Activated effector memory CD4-positive, alpha-beta T cell treated with anti-CD3 and anti-CD28 coated beads, Interleukin-2, amount 50 U/mL, for 16 hours (primary cell): Measurements from ENCODE around the gene SORT1.
"Not testable (repeated sequence)": the region's sequence is repeated elsewhere in the genome, so short reads cannot be mapped to it uniquely, and the experiment has no call there.

Experiments
- DNase-seq: peaks from one replicate; pipeline ENCODE4 v3.0.0-alpha.2; 2020

SORT1 gene

DNA sequence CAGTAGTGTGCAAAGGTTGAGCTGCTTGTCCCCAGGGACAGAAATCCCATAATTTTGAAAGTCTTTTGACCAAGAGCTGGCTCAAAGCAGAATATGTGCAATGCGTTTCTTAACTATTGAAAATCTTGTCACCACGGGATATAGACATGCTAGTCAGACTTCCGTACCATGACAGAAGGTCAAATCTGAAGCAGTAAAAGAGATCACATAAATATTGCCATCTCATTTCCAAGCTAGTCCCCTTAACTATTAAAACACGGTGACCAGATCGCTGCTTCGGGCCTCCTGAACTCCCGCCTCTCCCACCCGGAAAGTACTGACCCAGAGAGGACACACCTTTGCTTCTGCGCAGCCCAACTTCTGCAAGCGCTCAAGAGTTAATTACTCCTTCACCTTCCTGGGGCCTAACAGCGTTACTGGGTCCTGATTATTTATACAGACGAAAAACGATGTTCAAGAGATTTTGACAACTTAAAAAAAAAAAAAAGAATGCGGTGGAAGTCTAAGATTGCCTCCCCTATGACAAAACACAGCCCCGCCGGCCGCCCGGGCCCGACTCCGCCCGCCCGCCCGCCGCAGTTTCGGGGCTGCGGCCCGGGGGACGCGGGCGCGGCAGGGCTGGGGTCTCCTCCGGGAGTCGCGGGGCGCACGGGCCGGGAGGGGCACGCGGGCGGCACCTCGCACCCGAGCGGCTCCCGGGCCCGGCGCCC is 692 bp downstream of the SORT1 start:
- no peak for DNase-seq

DNA sequence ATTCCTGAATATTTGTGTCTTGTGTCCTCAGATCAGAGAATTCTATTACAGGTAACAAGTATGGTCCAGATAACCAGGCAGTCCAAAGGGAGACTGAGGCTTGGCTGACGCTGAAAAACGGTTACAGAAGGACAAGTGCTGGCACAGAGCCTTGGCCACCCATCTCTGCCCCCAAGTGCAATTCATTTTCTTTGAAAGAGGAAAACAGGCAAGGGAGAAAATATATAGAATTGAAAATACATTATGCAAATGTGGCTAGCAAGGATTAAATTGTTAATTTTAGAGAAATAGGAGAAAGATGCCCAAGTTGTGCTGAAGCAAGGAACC is 1.2 kb downstream of the SORT1 start:
- no peak for DNase-seq

DNA sequence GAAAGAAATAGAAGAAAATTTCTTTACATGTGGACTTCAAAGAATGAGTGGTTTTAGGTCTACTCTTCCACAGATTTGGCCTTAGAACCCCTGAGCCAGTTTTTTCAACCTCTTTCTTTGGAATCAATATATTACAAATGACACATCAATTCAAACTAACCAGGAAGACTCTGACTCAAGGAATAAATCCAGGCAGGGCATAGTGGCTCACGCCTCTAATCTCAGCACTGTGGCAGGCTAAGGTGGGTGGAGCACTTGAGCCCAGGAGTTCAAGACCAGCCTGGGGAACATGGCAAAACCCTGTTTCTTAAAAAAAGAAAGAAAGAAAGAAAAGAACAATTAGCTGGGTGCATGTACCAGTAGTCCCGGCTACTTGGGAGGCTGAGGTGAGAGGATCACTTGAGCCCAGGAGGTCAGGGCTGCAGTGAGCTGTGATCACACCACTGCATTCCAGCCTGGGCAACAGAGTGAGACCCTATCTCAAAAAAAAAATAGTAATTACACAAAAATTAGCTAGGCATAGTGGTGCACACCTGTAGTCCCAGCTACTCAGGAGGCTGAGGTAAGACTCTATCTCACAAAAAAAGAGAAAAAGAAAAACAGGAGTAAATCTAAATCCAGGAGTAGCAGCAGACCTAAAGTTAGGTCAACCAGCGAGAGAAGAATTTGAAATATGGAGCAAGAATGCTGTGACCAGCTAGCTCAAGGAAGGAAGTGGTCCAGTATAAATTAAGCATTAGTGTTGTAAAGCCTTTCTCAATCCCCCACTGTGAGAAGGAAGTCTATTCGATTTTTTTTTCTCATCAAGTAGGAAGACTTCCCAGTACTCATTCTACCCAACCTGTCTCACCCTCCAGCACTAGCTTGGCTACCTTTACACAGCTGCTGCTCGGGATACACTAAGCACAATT is 1.9 kb downstream of the SORT1 start:
- no peak for DNase-seq

DNA sequence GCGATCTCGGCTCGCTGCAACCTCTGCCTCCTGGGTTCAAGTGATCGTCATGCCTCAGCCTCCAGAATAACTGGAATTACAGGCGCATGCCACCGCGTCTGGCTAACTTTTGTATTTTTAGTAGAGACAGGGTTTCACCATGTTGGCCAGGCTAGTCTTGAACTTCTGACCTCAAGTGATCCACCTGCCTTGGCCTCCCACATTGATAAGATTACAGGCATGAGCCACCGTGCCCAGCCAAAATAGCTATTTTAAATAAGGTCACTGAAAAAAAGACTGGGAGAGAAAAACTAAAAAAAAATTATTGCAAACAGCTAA is 2.5 kb downstream of the SORT1 start:
- not testable (repeated sequence) for DNase-seq

DNA sequence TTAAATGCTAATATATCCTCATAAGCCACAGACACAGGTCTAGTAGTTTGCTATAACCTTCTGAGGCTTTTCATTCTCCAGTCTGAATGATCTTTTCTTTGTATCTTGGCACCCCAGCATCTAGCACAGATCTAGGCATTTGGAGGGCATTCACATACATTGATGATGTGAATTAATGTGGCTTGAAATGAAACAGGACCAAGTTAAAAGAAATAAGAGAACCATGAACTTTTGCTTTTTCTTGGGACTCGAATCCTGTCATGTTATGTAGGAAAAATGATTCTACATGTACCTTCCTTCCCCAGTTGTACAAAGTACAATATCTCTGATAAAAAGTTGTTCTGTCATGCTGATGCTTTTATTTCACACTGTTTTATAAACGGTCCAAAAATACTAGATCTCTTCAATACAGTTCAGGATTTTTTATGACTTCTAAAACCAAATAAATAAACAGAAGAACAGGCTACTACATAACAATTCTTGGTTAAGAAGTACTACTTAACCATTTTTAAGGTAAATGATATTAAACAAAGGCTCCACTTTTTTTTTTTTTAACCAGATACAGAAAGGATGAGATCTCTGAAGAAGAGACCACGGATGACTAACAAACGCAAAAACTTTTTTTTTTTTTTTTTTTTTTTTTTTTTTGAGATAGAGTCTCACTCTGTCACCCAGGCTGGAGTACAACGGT is 3.0 kb downstream of the SORT1 start:
- DNase-seq: no peak

DNA sequence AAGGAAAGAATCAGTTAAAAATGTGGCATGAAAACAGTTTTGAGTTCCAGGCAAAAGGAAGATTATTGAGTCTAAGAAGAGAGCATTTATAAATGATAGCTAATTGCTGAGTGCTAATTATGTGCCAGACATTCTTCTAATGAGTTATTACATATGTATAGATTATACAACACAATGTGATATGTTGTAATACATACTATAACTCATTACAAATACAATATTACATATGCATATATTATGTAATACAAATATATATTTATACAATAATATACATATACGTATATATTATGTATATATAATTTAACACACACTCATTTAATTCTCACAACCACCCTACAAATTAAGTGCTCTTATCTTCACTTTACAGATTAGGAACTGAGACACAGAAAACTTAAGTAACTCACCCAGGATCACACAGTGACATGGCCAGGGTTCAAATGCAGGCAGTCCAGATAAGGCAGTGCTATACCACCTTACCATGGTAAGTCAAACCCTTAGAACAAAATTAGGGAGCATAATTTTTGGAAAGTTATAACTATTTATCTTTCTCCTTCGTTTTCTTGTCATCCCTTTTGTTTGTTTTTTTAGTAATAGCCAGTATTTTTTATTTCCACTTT is 4.0 kb downstream of the SORT1 start:
- no peak for DNase-seq

DNA sequence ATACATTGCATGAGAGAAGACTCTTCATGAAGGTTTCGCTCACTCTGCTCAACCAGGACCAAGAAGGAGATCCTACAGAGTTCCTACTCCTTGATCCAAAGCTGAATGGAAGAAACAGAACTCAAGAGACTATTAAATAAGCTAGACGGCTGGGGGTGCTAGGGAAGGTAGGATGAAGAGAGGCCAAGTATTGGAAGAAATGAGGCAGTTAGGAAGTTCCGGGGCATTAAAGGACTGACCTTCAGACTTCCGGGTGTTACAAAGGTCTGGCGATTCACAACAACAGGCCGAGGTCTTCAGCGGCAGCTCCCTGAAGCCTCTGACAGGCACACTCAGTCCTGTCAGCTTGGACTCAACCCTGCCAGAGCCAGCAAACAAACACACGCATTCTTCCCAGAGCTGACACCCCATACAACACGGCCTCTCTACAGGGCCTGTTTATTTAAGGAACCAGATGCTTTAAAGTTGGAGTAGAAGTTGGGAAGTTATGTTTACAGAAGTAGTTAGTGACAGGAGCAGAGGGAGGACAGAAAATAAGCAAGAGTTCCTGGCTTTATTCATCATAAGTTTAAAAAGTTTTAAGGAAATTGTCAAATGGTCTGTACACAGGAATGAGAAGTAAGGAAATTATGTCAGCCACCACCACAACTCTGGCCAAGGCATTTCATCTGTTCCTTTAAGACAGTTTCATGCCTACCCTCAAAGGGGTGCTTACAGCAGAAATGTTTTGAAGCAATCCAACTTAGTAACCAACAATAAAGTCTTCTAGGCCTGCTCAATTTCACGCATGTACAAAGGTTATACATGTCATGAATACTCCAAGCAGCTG is 4.7 kb downstream of the SORT1 start:
- DNase-seq: no peak

DNA sequence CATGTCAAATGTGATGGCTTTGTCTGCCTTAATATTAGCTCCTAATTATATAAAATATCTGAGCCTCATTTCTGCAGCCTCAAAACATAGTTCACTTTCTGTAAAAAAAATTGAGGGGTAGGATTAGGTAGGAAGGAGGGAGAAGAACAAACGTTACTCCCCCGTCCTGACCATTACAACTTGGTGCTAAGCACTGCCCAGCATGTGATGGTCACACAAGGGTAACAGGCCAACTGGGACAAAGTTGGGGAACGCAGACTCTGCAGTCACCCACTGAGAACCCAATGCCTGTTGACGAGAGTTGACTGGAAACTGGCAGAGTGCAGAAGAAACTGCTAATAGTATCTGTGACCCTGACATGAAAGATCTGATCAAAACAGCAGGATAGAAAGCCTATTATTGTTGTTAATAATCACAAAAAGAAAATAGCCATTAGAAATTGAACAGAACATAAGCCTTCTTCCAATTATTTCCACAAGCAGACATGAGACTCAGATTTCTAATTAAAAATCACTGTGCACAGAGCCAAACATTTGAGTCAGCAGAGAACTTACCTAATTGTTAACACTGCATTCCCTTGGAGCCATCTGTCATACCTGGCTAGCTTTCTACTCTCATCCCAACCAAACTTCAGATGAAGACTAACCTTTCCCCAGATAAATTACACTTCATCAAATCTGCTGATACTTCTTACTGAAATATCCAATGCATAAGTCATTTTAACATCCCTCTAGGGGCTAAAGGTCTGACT is 5.5 kb downstream of the SORT1 start:
- DNase-seq: no peak

DNA sequence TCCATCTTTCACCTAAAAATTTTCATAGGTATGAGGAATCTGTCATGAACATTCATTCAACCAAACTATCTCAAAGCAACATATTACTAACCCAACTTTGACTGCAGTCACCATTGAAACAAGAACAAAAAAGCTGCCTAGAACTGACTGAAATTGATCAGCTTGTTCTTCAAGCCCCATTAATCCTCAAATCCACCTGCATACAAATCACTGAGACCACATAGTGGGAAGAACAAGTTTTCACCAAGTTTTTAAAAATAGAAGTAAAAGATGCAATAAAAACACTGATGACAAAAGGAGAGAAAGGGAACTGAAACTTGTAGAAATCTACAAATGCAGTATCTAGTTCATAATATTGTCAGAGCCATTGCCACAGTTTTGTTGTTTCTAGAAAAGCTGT is 6.1 kb downstream of the SORT1 start:
- DNase-seq: no peak

DNA sequence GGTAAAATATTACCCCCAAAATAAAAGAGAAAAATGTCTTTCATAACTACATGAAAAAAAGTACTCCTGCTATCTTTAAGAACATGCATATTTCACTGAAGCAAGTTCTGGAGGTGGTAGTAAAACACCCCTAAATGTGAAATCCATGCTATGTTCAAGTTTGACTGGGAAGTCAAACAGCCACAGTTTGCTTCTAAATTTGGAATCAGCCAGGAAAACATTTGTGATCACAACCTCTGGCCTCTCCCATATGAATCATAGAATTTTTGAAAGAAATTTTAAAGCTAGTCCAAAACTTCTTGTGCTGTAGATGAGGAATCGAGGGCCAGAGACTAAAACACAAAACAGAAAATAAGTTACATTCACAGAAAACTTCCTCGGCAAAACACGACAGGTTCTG is 6.6 kb downstream of the SORT1 start:
- DNase-seq: no peak

DNA sequence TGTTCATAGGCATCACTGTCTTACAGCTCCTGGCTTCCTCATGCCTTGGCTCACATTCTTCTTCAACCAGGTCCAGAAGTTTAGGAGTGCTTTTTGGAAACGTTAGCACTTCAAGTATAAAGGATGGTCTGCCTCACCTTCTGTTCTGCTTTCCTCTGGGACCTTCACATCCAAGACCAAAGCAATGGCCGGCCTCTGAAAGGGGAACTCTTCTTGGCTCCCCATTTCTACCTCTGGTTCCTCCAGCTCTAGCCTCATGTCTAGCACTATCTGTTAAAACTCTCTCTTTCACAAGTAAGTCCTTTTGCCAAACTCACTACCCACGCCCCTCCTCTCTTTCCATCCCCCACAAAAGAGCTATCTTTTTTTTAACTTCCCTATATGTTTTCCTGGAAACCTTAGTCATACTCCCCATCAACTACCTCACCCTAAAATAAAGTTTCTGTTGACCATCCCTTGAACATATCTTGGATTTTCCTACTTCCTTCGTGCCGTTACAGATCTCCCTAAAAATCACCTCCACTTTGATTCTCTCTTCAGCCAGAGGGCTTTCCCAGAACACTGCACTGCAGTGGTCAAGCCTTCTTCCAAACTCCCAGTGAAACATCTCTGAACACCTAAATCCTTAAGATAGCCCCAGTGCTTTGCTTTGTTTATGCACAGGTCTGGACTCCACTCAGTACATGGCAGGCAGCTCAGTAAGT is 7.9 kb downstream of the SORT1 start:
- no peak for DNase-seq

DNA sequence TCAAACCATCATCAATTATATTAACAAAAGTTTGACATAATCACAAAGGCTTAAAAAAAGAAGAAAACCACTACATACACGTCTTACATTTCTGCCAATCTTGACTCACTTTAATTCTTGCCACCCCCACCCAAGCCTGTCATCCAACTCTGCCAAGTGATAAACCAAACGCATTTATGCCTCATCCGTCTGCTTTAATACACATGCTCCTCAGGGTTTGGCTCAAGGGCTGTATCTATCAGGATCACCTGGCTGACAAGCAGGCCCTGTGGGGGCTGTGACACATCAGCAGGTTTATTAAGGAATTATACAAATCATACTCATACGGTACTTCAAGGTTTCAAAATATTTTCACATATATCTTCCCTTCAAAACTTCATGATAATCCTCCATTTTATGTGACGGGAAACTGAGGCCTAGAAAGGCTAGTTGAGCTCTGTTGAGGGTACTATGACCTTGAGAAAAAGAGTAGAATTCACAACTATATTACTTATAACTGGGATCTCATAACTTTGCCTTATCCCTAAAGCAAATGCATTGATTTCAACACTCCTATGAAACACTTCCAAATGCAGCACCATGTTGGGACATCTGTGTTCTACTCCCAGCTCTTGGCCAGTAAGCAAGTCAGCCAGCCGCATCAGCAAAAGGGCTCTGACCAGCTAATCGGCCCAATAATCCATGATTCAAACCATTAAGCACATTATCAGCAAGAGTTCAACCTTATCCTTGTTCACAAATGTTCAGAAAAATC is 8.7 kb downstream of the SORT1 start:
- DNase-seq: no peak

DNA sequence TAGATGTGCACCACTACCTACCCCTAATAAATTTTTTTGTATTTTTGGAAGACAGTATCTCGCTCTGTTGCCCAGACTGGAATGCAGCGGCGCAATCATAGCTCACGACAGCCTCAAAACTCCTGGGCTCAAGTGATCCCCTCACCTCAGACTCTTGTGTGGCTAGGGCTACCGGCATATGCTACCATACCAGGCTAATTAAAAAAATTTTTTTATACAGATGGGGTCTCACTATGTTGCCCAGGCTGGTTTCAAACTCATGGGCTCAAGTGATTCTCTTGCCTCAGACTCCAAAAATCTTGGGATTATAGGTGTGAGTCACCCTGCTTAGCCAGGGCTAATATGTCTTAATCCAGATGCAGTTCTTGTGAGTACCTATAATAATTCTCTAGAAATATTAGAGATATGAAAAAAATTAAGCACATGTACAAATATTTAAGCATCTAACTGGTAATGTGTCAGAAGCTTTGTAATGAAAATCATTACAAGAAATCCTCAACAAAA is 9.5 kb downstream of the SORT1 start:
- DNase-seq: no peak

DNA sequence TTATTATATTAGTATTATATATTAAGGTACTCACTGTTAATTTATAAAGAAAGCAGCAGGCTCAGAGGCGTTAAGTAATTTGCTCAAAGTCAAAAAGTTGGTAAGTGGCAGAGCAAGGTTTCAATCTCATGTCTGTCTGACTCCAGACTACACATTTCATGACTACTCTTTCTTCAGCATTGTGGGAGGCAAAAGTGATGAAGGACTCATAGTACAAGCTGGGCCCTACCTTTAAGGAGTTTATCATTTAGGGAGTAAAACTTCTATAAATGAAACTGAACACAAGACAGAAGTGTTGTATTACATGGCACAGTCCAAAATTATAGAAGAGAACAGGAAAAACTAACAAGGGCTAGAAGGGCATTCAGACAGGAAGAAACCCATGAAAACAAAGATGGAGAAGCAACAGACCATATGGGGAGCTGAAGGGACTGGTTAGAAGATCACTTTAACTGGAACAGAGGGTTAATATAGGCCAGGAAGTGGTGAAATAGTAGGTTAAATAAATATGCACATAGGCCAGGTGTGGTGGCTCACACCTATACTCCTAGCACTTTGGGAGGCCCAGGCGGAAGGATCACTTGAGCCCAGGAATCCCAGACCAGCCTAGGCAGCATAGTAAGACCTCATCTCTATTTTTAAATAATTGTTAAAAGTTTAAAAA is 11.5 kb downstream of the SORT1 start:
- no peak for DNase-seq

DNA sequence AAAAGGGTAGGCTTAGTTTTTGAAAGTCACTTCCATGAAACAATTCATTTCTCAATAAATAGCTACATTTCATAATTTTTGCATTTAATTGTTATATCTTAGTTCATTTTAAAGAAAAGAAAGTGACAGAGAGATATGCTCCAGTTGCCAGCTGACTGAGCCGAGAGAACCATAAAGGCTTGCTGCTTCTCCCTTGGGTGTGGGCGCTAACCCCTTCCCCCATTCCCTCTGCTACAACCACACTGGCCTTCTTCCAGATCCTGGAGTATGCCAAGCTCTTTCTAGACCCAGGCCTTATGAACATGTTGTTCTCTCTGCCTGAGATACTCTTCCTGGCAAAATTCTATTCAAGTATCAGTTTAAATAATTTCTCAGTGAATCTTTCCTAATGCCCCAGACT is 12.3 kb downstream of the SORT1 start:
- no peak for DNase-seq

DNA sequence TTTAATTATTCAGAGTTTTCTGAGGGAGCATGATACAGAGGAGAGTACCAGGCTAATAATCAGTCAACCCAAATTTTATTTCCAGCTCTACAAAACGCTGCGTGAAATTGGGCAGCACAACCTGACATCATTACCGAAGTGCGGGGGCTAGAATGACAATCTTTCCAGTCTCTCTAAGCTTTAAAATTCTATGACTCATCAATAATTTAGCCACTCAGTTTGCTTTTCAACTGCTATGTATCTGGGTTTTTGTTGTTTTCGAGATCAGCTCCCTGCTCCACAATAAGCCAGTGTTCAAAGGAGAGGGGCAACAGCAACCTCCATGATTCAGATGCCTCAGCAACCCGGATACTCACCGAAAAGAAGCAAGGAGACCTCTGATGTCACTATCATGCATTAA is 13.9 kb downstream of the SORT1 start:
- DNase-seq: no peak

DNA sequence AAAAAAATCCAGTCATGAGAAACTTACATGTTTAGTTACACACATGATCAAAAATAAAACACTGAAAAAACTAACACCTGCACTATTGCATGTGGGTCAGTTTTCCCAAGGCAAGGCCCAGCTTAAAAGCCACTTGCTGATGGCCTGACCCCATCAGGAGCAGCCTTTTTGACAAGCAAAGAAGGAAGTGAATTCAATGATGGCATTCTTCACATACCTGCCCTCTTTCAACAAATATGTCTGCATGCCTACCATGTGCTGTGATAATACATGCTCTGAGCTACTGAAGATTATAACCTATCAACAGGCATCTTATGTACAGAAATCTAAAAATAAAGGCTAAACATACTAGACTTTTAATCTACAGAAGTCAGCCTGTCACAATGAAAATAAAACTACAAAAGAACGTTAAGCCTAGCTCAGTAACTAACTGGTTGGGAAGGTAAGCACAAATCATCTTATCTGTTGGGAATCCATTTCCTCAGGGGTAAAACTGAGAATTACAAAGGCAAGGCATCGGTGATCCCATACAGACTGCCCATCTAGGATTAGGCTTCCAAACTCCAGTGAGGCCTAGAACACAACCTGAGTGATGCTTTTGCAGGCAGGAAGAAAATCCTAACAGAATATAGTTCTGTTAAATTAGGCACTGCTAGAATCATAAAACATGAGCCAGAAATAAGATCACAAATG is 14.5 kb downstream of the SORT1 start:
- no peak for DNase-seq

DNA sequence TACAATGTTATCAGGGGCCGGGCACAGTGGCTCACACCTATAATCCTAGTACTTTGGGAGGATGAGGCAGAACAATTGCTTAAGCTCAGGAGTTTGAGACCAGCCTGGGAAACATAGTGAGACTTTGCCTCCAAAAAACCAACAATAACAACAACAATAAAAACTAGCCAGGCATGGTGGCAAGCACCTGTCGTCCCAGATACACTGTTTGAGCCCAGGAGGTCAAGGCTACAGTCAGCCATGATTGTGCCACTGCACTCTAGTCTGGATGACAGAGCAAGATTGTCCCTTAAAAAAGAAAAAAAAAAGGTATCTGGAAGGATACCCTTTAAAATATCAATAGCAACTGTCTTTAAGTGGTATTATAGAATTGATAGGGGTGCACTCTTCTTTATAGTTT is 16.1 kb downstream of the SORT1 start:
- DNase-seq: no peak

DNA sequence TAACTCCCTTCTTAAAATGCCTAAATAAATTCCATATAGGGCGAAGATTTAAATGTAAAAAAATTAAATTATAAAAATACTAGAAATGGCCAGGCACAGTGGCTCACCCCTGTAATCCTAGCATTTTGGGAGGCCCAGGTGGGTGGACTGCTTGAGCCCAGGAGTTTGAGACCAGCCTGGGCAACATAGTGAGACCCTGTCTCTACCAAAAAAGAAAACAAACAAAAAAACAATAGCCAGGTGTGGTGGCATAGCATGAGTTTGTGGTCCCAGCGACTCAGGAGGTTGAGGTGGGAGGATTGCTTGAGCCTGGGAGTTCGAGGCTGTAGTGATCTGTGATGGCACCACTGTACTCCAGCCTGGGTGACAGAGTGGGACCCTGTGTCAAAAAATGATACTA is 17.8 kb downstream of the SORT1 start:
- no peak for DNase-seq
